Activated naive CD8-positive, alpha-beta T cell treated with anti-CD3 and anti-CD28 coated beads, Interleukin-2, amount 10 ng/mL, durations not matched to agents 7 days and 5 days (primary cell): ENCODE measurements around the gene AHDC1. TPM values are rescaled to one million over a fixed set of nuclear protein-coding genes. Genes with fewer than 3 reads are reported as not detected.

Source experiments
- ATAC-seq: fragments of 150-1000 bp; cut with Tn5 transposase; one replicate; pipeline ENCODE4 v1.10.0; 2021; ENCODE audit warnings: low read depth, moderate library complexity
- POLR2A ChIA-PET: fragments of 350-600 bp; sonication (Branson Sonifier 250); formaldehyde crosslinking; loops from one replicate; lab custom pipeline; 2021; ENCODE audit warnings: antibody characterized with exemption; lab: Charles Lee
- DNase-seq: peaks from one replicate; pipeline ENCODE4 v3.0.0; 2021
- H3K27ac Mint-ChIP-seq: one replicate; pipeline ENCODE4 v1.8.0; 2022; ENCODE audit warnings: mild to moderate bottlenecking, mixed read lengths
- H3K27me3 Mint-ChIP-seq: one replicate; pipeline ENCODE4 v1.8.0; 2022; ENCODE audit warnings: mild to moderate bottlenecking, moderate library complexity, mixed read lengths
- H3K36me3 Mint-ChIP-seq: one replicate; pipeline ENCODE4 v1.8.0; 2021; ENCODE audit warnings: mild to moderate bottlenecking, mixed read lengths
- H3K4me1 Mint-ChIP-seq: one replicate; pipeline ENCODE4 v1.8.0; 2021; ENCODE audit warnings: mixed read lengths
- H3K4me3 Mint-ChIP-seq: one replicate; pipeline ENCODE4 v1.8.0; 2022; ENCODE audit warnings: mild to moderate bottlenecking, moderate library complexity, mixed read lengths
- H3K9me3 Mint-ChIP-seq: one replicate; pipeline ENCODE4 v1.8.0; 2021; ENCODE audit warnings: mixed read lengths
- total RNA-seq, 2 experiments: library from RNA; stranded (reverse); gene quantifications; one replicate each; pipeline ENCODE4 v1.2.3, GENCODE V29; 2021

Gene AHDC1, protein sequence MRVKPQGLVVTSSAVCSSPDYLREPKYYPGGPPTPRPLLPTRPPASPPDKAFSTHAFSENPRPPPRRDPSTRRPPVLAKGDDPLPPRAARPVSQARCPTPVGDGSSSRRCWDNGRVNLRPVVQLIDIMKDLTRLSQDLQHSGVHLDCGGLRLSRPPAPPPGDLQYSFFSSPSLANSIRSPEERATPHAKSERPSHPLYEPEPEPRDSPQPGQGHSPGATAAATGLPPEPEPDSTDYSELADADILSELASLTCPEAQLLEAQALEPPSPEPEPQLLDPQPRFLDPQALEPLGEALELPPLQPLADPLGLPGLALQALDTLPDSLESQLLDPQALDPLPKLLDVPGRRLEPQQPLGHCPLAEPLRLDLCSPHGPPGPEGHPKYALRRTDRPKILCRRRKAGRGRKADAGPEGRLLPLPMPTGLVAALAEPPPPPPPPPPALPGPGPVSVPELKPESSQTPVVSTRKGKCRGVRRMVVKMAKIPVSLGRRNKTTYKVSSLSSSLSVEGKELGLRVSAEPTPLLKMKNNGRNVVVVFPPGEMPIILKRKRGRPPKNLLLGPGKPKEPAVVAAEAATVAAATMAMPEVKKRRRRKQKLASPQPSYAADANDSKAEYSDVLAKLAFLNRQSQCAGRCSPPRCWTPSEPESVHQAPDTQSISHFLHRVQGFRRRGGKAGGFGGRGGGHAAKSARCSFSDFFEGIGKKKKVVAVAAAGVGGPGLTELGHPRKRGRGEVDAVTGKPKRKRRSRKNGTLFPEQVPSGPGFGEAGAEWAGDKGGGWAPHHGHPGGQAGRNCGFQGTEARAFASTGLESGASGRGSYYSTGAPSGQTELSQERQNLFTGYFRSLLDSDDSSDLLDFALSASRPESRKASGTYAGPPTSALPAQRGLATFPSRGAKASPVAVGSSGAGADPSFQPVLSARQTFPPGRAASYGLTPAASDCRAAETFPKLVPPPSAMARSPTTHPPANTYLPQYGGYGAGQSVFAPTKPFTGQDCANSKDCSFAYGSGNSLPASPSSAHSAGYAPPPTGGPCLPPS (N-terminal part only)
- 10 to 100 TPM; 21.6 to 22.2 TPM for total RNA-seq

DNA sequence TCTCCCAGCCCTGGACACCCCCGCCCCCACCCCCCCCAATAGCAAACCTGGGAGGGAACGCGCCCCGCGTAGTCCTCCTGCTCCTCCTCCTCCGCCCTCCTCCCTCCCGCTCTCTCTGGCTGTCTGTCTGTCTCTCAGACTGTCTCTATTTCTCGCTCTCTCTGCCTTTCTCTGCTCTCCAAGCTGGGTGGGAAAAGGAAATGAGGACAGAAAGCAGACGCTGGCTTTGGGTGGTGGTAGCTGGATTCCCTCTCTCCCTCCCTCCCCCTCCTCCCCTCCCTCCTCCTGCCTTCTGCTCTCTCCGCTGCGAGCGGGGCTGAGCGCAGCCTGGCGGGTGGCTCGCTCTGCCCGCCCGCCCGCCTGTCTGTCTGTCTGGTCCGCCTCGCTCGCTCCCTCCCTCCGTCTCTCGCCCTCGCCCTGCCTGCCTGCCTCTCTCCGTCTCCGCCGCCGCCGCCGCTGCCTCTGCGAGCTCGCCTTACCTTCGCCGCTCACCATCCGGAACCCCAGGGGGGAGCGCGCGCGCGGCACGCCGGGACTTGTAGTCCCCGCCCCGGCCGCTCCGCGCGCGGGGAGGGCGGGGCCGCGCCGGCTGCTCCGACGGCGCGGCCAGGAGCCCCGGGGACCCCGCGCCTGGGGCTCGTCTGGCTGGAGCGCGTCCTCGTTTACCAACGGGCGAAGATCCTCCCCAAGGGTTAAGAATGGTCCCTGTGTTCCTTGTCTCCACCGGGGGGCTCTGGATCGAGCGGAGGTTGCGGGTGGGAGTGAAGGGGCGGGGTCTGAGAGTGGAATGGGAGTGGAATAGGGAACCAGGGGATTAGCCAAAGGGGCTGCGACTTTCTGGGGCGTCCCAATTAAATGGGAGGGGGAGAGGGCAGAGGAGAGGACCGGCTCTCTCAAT is at the start of gene AHDC1:
Gene AHDC1, minus strand, starts transcription at position 464 of the 898 bp plus-strand sequence. CDS start 52,029 bp downstream, outside the sequence.
- Mint-ChIP-seq H3K4me1 (peaks cover 34% of the 10 kb centered on the region), H3K9me3 (no peaks in the 10 kb centered on the region), H3K27me3 (no peaks in the 10 kb centered on the region), H3K4me3 (peak within 1 kb of the TSS; percentile 96), H3K27ac (peak within 1 kb of the TSS; percentile 89), H3K36me3 (no peaks in the 10 kb centered on the region)
- DNase-seq, result peak; percentile 95
- POLR2A ChIA-PET, result interaction anchor here (0.9 to 2.2 kb wide), 11 partner anchors 8 to 247 kb away, joined by 3 to 21 read pairs (median 4); partner anchors contain the start of gene WASF2
- ATAC-seq, result peak; percentile 79

DNA sequence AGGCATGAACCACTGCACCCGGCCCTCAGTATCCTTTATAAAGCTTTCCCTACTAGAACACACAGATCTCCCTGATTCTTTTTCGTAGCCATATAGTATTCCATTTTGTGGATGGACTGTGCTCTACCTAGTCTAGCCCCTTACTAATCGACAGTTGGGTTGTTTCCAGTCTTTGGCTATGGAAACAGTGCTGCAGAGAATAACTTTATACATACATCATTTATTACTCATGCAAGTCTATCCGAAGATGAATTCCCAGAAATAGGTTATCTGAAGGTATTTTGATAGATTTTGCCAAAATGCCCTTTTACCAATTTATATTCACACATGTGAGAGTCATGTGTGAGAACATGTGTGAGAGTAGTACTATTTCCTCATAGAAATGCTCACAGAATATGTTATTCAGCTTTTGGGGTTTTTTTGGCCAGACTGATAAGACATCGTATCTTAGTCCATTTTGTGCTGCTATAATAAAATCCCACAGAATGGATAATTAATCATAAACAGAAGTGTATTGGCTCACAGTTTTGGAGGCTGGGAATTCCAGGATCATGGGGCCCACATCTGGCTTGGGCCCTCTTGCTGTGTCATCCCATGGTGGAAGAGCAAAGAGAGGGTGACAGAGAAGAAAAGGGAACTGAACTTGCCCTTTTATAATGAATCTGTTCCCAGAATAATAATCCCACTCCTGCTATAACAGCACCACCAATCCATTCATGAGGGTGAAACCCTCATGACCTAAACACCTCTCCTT is 48.3 kb upstream of the AHDC1 start:
- POLR2A ChIA-PET, result no interaction called here
- DNase-seq, result no peak
- Mint-ChIP-seq H3K27ac (no peak overlapping the region), H3K4me3 (no peak overlapping the region), H3K4me1 (peaks cover 14% of the 10 kb centered on the region), H3K36me3 (no peaks in the 10 kb centered on the region), H3K9me3 (no peaks in the 10 kb centered on the region), H3K27me3 (no peaks in the 10 kb centered on the region)
- no peak for ATAC-seq

GRCh38 chr1:27650539-27651175 is 46.7 kb upstream of the AHDC1 start:
- Mint-ChIP-seq H3K9me3 (no peaks in the 10 kb centered on the region), H3K36me3 (no peaks in the 10 kb centered on the region), H3K27ac (no peak overlapping the region), H3K4me3 (no peak overlapping the region), H3K27me3 (peaks cover 3% of the 10 kb centered on the region), H3K4me1 (peaks cover 14% of the 10 kb centered on the region)
- DNase-seq (no peak), ATAC-seq (no peak)
- POLR2A ChIA-PET, result interaction anchor here (0.8 kb wide), 1 partner anchor 12 kb away, joined by 3 read pairs; no protein-coding TSS in a partner anchor

- H3K4me3 Mint-ChIP-seq, result no peak overlapping the region
- H3K4me1 Mint-ChIP-seq, result peaks cover 11% of the 10 kb centered on the region
- DNase-seq (no peak), ATAC-seq (no peak)
- no peak overlapping the region for H3K27ac Mint-ChIP-seq
- H3K36me3 Mint-ChIP-seq, result no peaks in the 10 kb centered on the region
- H3K9me3 Mint-ChIP-seq, result no peaks in the 10 kb centered on the region
- H3K27me3 Mint-ChIP-seq, result peaks cover 3% of the 10 kb centered on the region
- POLR2A ChIA-PET, result interaction anchor here (0.8 to 1.0 kb wide), 2 partner anchors 12 to 76 kb away, joined by 3 read pairs; partner anchors contain the start of gene FAM76A
Measured at GRCh38 chr1:27650171-27650538, 46.2 kb upstream of the AHDC1 start.

DNA sequence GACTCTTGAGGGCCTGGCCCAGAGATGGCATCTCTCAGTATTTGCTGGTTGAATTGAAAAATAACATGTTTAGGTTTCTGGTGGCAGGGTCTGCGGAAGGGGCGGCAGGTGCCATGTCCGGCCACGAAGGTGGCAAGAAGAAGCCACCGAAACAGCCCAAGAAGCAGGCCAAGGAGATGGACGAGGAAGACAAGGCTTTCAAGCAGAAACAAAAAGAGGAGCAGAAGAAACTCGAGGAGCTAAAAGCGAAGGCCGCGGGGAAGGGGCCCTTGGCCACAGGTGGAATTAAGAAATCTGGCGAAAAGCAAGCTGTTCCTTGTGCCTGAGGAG is 45.3 kb upstream of the AHDC1 start:
- no peaks in the 10 kb centered on the region for H3K36me3 Mint-ChIP-seq
- no peaks in the 10 kb centered on the region for H3K9me3 Mint-ChIP-seq
- ATAC-seq (no peak), DNase-seq (no peak)
- H3K27me3 Mint-ChIP-seq, result peaks cover 3% of the 10 kb centered on the region
- no peak overlapping the region for H3K27ac Mint-ChIP-seq
- POLR2A ChIA-PET, result interaction anchor here (0.6 to 1.0 kb wide), 2 partner anchors 76 to 292 kb away, joined by 3 read pairs; partner anchors contain the start of gene FAM76A
- peaks cover 12% of the 10 kb centered on the region for H3K4me1 Mint-ChIP-seq
- no peak overlapping the region for H3K4me3 Mint-ChIP-seq

- Mint-ChIP-seq H3K4me1 (peaks cover 15% of the 10 kb centered on the region), H3K27ac (no peak overlapping the region), H3K27me3 (peaks cover 3% of the 10 kb centered on the region), H3K4me3 (no peak overlapping the region), H3K36me3 (no peaks in the 10 kb centered on the region), H3K9me3 (no peaks in the 10 kb centered on the region)
- no peak for DNase-seq
- ATAC-seq, result no peak
- POLR2A ChIA-PET, result interaction anchor here (0.6 kb wide), 1 partner anchor 293 kb away, joined by 3 read pairs; no protein-coding TSS in a partner anchor
Measured at GRCh38 chr1:27648602-27649305, 44.8 kb upstream of the AHDC1 start.

DNA sequence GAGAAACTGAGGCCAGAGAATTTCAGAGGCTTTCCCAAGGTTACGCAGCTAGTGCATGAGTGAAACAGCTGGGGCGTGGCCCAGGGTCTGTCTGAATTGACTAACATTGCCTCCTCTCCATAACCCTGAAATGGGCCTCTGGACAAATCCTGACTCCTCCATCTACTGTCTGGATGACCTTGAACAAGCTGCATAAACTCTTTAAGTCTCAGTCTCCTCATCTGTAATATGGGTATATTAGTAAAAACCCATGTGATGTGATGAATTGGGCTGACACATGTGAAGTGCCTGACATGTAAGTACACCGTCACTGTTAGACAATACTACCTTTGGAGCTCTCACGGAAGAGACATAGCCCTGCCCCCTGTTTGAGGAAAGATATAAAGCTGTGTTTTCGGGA is 43.4 kb upstream of the AHDC1 start:
- no peaks in the 10 kb centered on the region for H3K36me3 Mint-ChIP-seq
- no peak for ATAC-seq
- no peak overlapping the region for H3K4me3 Mint-ChIP-seq
- H3K9me3 Mint-ChIP-seq, result no peaks in the 10 kb centered on the region
- H3K4me1 Mint-ChIP-seq, result peaks cover 19% of the 10 kb centered on the region
- peaks cover 6% of the 10 kb centered on the region for H3K27me3 Mint-ChIP-seq
- H3K27ac Mint-ChIP-seq, result no peak overlapping the region
- no peak for DNase-seq
- POLR2A ChIA-PET, result no interaction called here

- no peak overlapping the region for H3K4me3 Mint-ChIP-seq
- H3K27ac Mint-ChIP-seq, result no peak overlapping the region
- no peaks in the 10 kb centered on the region for H3K9me3 Mint-ChIP-seq
- POLR2A ChIA-PET, result no interaction called here
- ATAC-seq (no peak), DNase-seq (no peak)
- H3K36me3 Mint-ChIP-seq, result no peaks in the 10 kb centered on the region
- H3K27me3 Mint-ChIP-seq, result peaks cover 6% of the 10 kb centered on the region
- peaks cover 19% of the 10 kb centered on the region for H3K4me1 Mint-ChIP-seq
Measured at GRCh38 chr1:27646676-27647075, 42.7 kb upstream of the AHDC1 start.

DNA sequence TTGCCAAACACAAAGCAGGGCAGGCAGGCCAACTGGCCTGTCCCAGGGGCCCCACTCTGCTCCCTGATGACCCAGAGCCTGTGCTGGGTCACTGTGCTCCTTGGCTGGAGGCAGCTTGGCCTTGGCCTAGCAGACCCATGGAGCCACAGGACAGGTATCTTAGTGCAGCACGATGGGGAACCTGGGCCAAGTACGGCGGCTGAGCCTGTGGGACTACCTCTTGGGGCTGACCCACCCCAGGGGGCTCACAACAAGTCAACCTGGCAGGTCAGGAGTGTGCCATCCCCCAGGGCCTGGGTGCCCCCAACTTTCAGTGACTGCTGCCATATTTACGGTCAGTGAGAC is 41.1 kb upstream of the AHDC1 start:
- Mint-ChIP-seq H3K4me1 (peaks cover 11% of the 10 kb centered on the region), H3K27ac (no peak overlapping the region), H3K36me3 (no peaks in the 10 kb centered on the region), H3K9me3 (no peaks in the 10 kb centered on the region), H3K27me3 (peaks cover 6% of the 10 kb centered on the region), H3K4me3 (no peak overlapping the region)
- POLR2A ChIA-PET, result interaction anchor here (1.2 kb wide), 1 partner anchor 37 kb away, joined by 3 read pairs; no protein-coding TSS in a partner anchor
- DNase-seq (no peak), ATAC-seq (no peak)

- peaks cover 6% of the 10 kb centered on the region for H3K27me3 Mint-ChIP-seq
- no peak overlapping the region for H3K4me3 Mint-ChIP-seq
Measured at GRCh38 chr1:27644369-27645070, 40.6 kb upstream of the AHDC1 start.

More at GRCh38 chr1:27644369-27645070, 40.6 kb upstream of the AHDC1 start:
- no peak overlapping the region for H3K27ac Mint-ChIP-seq
- peaks cover 11% of the 10 kb centered on the region for H3K4me1 Mint-ChIP-seq
- ATAC-seq (no peak), DNase-seq (no peak)
- no peaks in the 10 kb centered on the region for H3K9me3 Mint-ChIP-seq
- H3K36me3 Mint-ChIP-seq, result no peaks in the 10 kb centered on the region
- POLR2A ChIA-PET, result interaction anchor here (1.2 kb wide), 1 partner anchor 36 kb away, joined by 3 read pairs; no protein-coding TSS in a partner anchor
